Mesendoderm (in vitro differentiated cells): ENCODE results near the gene LSM3.
"Not testable (repeated sequence)": the region's sequence is repeated elsewhere in the genome, so short reads cannot be mapped to it uniquely, and the experiment has no call there.

ENCODE experiments used
- DNase-seq: peaks from one replicate; pipeline ENCODE4 v3.0.0; 2013
- H2AK5ac ChIP-seq: 2 replicates; pipeline ENCODE4 v1.6.1; 2013; ENCODE audit warnings: low read length, inconsistent platforms
- H2BK120ac ChIP-seq: 2 replicates; pipeline ENCODE4 v1.6.1; 2013; ENCODE audit warnings: low read depth, mild to moderate bottlenecking, low read length, moderate library complexity, mixed read lengths
- H2BK15ac ChIP-seq: replicated peaks from 2 replicates; pipeline ENCODE4 v1.6.1; 2013; ENCODE audit warnings: low read depth, mild to moderate bottlenecking, moderate library complexity
- H2BK5ac ChIP-seq: 2 replicates; pipeline ENCODE4 v1.6.1; 2013; ENCODE audit warnings: low read length, inconsistent platforms
- H3K18ac ChIP-seq: 2 replicates; pipeline ENCODE4 v1.6.1; 2013; ENCODE audit warnings: mild to moderate bottlenecking, low read length, mixed read lengths
- H3K23ac ChIP-seq: one replicate; pipeline ENCODE4 v1.6.1; 2013; ENCODE audit warnings: low read length
- H3K27ac ChIP-seq: 2 replicates; pipeline ENCODE4 v1.5.1; 2013; ENCODE audit warnings: low read depth, mild to moderate bottlenecking, inconsistent platforms, low read length, moderate library complexity
- H3K27me3 ChIP-seq: 2 replicates; pipeline ENCODE4 v1.6.1; 2013; ENCODE audit warnings: low read length, control low read depth, mild to moderate bottlenecking, inconsistent platforms; ENCODE audit not compliant: insufficient read depth, poor library complexity
- H3K36me3 ChIP-seq: 2 replicates; pipeline ENCODE4 v1.6.1; 2013; ENCODE audit warnings: low read length, inconsistent platforms; ENCODE audit not compliant: control insufficient read depth, insufficient read depth
- H3K4ac ChIP-seq: one replicate; pipeline ENCODE4 v1.6.1; 2013; ENCODE audit warnings: low read depth, mild to moderate bottlenecking, low read length, moderate library complexity
- H3K4me1 ChIP-seq: 2 replicates; pipeline ENCODE4 v1.6.1; 2013; ENCODE audit warnings: low read depth, low read length, inconsistent platforms; ENCODE audit not compliant: control insufficient read depth
- H3K4me2 ChIP-seq: 2 replicates; pipeline ENCODE4 v1.6.1; 2013; ENCODE audit warnings: low read length
- H3K4me3 ChIP-seq: 2 replicates; pipeline ENCODE4 v1.5.1; 2013; ENCODE audit warnings: mild to moderate bottlenecking, low read length
- H3K56ac ChIP-seq: one replicate; pipeline ENCODE4 v1.6.1; 2013; ENCODE audit warnings: low read length
- H3K79me1 ChIP-seq: 2 replicates; pipeline ENCODE4 v1.6.1; 2013; ENCODE audit warnings: low read length, inconsistent platforms
- H3K79me2 ChIP-seq: 2 replicates; pipeline ENCODE4 v1.6.1; 2013; ENCODE audit warnings: mild to moderate bottlenecking, low read length; ENCODE audit not compliant: control insufficient read depth, insufficient read depth
- H3K9ac ChIP-seq: 2 replicates; pipeline ENCODE4 v1.6.1; 2013; ENCODE audit warnings: low read length, inconsistent platforms
- H4K5ac ChIP-seq: one replicate; pipeline ENCODE4 v1.6.1; 2013; ENCODE audit warnings: low read length
- H4K8ac ChIP-seq: one replicate; pipeline ENCODE4 v1.6.1; 2013; ENCODE audit warnings: low read depth, mild to moderate bottlenecking, control low read depth, low read length, moderate library complexity
- WGBS: extraction: QIAGEN DNeasy Blood & Tissue Kit; methylation state at CpG from one replicate; pipeline ENCODE4 v1.1.7; 2013; ENCODE audit warnings: low lambda C conversion rate, missing lambda C conversion rate; ENCODE audit not compliant: insufficient coverage; ENCODE audit errors: extremely low coverage; 5-methylcytosine and 5-hydroxymethylcytosine counted together

LSM3 gene

GRCh38 chr3:14222900-14223594, 44.4 kb downstream of the LSM3 start:
- H3K27me3 ChIP-seq = no peaks in the 10 kb centered on the region
- H3K79me1 ChIP-seq = no peaks in the 10 kb centered on the region
- no peaks in the 10 kb centered on the region for H3K79me2 ChIP-seq
- H3K56ac ChIP-seq = no peak overlapping the region
- no peaks in the 10 kb centered on the region for H3K36me3 ChIP-seq
- no peak overlapping the region for H4K5ac ChIP-seq
- H2AK5ac ChIP-seq = no peak overlapping the region
- H3K27ac ChIP-seq = no peak overlapping the region
- no peak overlapping the region for H2BK5ac ChIP-seq
- no peak overlapping the region for H4K8ac ChIP-seq
- H3K9ac ChIP-seq = no peak overlapping the region
- H2BK120ac ChIP-seq = no peak overlapping the region
- no peak overlapping the region for H2BK15ac ChIP-seq
- DNase-seq = no peak
- H3K4me1 ChIP-seq = no peaks in the 10 kb centered on the region
- WGBS = no CpG with 5 or more reads among the region's 3 CpGs
- no peak overlapping the region for H3K4me3 ChIP-seq
- H3K23ac ChIP-seq = no peak overlapping the region
- no peak overlapping the region for H3K4me2 ChIP-seq
- no peak overlapping the region for H3K4ac ChIP-seq
- H3K18ac ChIP-seq = no peak overlapping the region

- no peak for DNase-seq
- Histone ChIP-seq H3K4ac (no peak overlapping the region), H3K27me3 (no peaks in the 10 kb centered on the region), H3K18ac (no peak overlapping the region), H2BK120ac (no peak overlapping the region), H3K9ac (no peak overlapping the region), H3K4me1 (no peaks in the 10 kb centered on the region), H3K36me3 (no peaks in the 10 kb centered on the region), H4K8ac (no peak overlapping the region), H4K5ac (no peak overlapping the region), H2AK5ac (no peak overlapping the region), H3K4me2 (no peak overlapping the region), H3K27ac (no peak overlapping the region), H2BK5ac (no peak overlapping the region), H3K79me1 (no peaks in the 10 kb centered on the region), H2BK15ac (no peak overlapping the region), H3K79me2 (no peaks in the 10 kb centered on the region), H3K23ac (no peak overlapping the region), H3K4me3 (no peak overlapping the region), H3K56ac (no peak overlapping the region)
- no CpG with 5 or more reads among the region's 1 CpG for WGBS
These were observed 45.0 kb downstream of the LSM3 start for GRCh38 chr3:14223595-14223994.

GRCh38 chr3:14224895-14225294, 46.3 kb downstream of the LSM3 start:
- no peaks in the 10 kb centered on the region for H3K36me3 ChIP-seq
- H4K8ac ChIP-seq = no peak overlapping the region
- H3K56ac ChIP-seq = no peak overlapping the region
- no peak overlapping the region for H3K4me3 ChIP-seq
- H3K27me3 ChIP-seq = no peaks in the 10 kb centered on the region
- no CpG with 5 or more reads among the region's 6 CpGs for WGBS
- H2BK120ac ChIP-seq = no peak overlapping the region
- no peaks in the 10 kb centered on the region for H3K79me1 ChIP-seq
- no peak overlapping the region for H3K18ac ChIP-seq
- no peak overlapping the region for H3K23ac ChIP-seq
- H3K4me2 ChIP-seq = no peak overlapping the region
- no peaks in the 10 kb centered on the region for H3K4me1 ChIP-seq
- no peak overlapping the region for H3K27ac ChIP-seq
- H2BK5ac ChIP-seq = no peak overlapping the region
- no peak overlapping the region for H2AK5ac ChIP-seq
- H3K79me2 ChIP-seq = no peaks in the 10 kb centered on the region
- H4K5ac ChIP-seq = no peak overlapping the region
- no peak overlapping the region for H3K4ac ChIP-seq
- no peak overlapping the region for H3K9ac ChIP-seq
- DNase-seq = peak; percentile 59
- H2BK15ac ChIP-seq = no peak overlapping the region

- H2BK15ac ChIP-seq = no peak overlapping the region
- no peak overlapping the region for H2AK5ac ChIP-seq
- no peak overlapping the region for H3K23ac ChIP-seq
- no peak overlapping the region for H3K4me2 ChIP-seq
- H3K18ac ChIP-seq = no peak overlapping the region
- no peak for DNase-seq
- no CpG with 5 or more reads among the region's 9 CpGs for WGBS
- H3K27ac ChIP-seq = no peak overlapping the region
- no peaks in the 10 kb centered on the region for H3K79me2 ChIP-seq
- H3K4me1 ChIP-seq = no peaks in the 10 kb centered on the region
- no peak overlapping the region for H4K8ac ChIP-seq
- no peak overlapping the region for H3K4me3 ChIP-seq
- no peaks in the 10 kb centered on the region for H3K36me3 ChIP-seq
- H3K56ac ChIP-seq = no peak overlapping the region
- no peak overlapping the region for H3K9ac ChIP-seq
- no peaks in the 10 kb centered on the region for H3K27me3 ChIP-seq
- no peak overlapping the region for H2BK120ac ChIP-seq
- no peak overlapping the region for H3K4ac ChIP-seq
- no peaks in the 10 kb centered on the region for H3K79me1 ChIP-seq
- H2BK5ac ChIP-seq = no peak overlapping the region
- no peak overlapping the region for H4K5ac ChIP-seq
These were observed 46.8 kb downstream of the LSM3 start for GRCh38 chr3:14225421-14225820.

- DNase-seq, H3K18ac ChIP-seq, H3K36me3 ChIP-seq, H3K4ac ChIP-seq, H2BK120ac ChIP-seq, H3K79me1 ChIP-seq, H3K4me2 ChIP-seq, H3K4me1 ChIP-seq, H3K4me3 ChIP-seq, H3K23ac ChIP-seq, H2AK5ac ChIP-seq, H3K56ac ChIP-seq, H2BK5ac ChIP-seq, H2BK15ac ChIP-seq, H3K9ac ChIP-seq, H3K27ac ChIP-seq, H4K8ac ChIP-seq, H3K27me3 ChIP-seq, H3K79me2 ChIP-seq, H4K5ac ChIP-seq: not testable (repeated sequence)
- WGBS = no CpG with 5 or more reads among the region's 3 CpGs
These were observed 47.7 kb downstream of the LSM3 start for GRCh38 chr3:14226351-14226750.

- no peaks in the 10 kb centered on the region for H3K27me3 ChIP-seq
- DNase-seq = no peak
- H3K79me2 ChIP-seq = no peaks in the 10 kb centered on the region
- no peak overlapping the region for H2BK15ac ChIP-seq
- H3K56ac ChIP-seq = no peak overlapping the region
- no peak overlapping the region for H3K18ac ChIP-seq
- H2BK5ac ChIP-seq = no peak overlapping the region
- no peaks in the 10 kb centered on the region for H3K79me1 ChIP-seq
- no peak overlapping the region for H4K8ac ChIP-seq
- no peak overlapping the region for H3K4me2 ChIP-seq
- H4K5ac ChIP-seq = no peak overlapping the region
- H3K27ac ChIP-seq = no peak overlapping the region
- H3K23ac ChIP-seq = no peak overlapping the region
- no peak overlapping the region for H3K4me3 ChIP-seq
- H2AK5ac ChIP-seq = no peak overlapping the region
- H3K36me3 ChIP-seq = no peaks in the 10 kb centered on the region
- 100% methylated on average over 1 of the region's 1 CpG for WGBS
- H3K4me1 ChIP-seq = no peaks in the 10 kb centered on the region
- no peak overlapping the region for H3K4ac ChIP-seq
- H2BK120ac ChIP-seq = no peak overlapping the region
- no peak overlapping the region for H3K9ac ChIP-seq
These were observed 49.2 kb downstream of the LSM3 start for GRCh38 chr3:14227856-14228255.
